ENCODE data around the gene TRIM67. TPM values are rescaled to one million over a fixed set of nuclear protein-coding genes. Genes with fewer than 3 reads are reported as not detected.

TRIM67 gene
- total RNA-seq, 1 donor from 2014 or later = 0.32 TPM

- Mint-ChIP-seq H3K4me1 (ENCODE audit: unreplicated experiment) (no peaks in the 10 kb centered on the region), H3K36me3 (ENCODE audit: unreplicated experiment) (no peaks in the 10 kb centered on the region), H3K27me3 (ENCODE audit: unreplicated experiment) (peaks cover 43% of the 10 kb centered on the region), H3K4me3 (ENCODE audit: unreplicated experiment) (no peak overlapping the region), H3K9me3 (ENCODE audit: unreplicated experiment) (no peaks in the 10 kb centered on the region), H3K27ac (ENCODE audit: unreplicated experiment) (no peak overlapping the region)
- DNase-seq (ENCODE audit: extremely low spot score, unreplicated experiment) = no peak
- no peak for TF ChIP-seq CTCF (IDR thresholded peaks at IDR 0.05)
Measured at GRCh38 chr1:231183639-231184590, 22.1 kb downstream of the TRIM67 start.

- Mint-ChIP-seq H3K27me3 (ENCODE audit: unreplicated experiment) (peaks cover 40% of the 10 kb centered on the region), H3K36me3 (ENCODE audit: unreplicated experiment) (no peaks in the 10 kb centered on the region), H3K4me3 (ENCODE audit: unreplicated experiment) (no peak overlapping the region), H3K4me1 (ENCODE audit: unreplicated experiment) (no peaks in the 10 kb centered on the region), H3K27ac (ENCODE audit: unreplicated experiment) (no peak overlapping the region), H3K9me3 (ENCODE audit: unreplicated experiment) (no peaks in the 10 kb centered on the region)
- TF ChIP-seq CTCF (IDR thresholded peaks at IDR 0.05) = no peak
- no peak for DNase-seq (ENCODE audit: extremely low spot score, unreplicated experiment)
Measured at GRCh38 chr1:231184891-231185290, 23.0 kb downstream of the TRIM67 start.

GRCh38 chr1:231185391-231185790 is 23.5 kb downstream of the TRIM67 start:
- Mint-ChIP-seq H3K36me3 (ENCODE audit: unreplicated experiment) (no peaks in the 10 kb centered on the region), H3K27me3 (ENCODE audit: unreplicated experiment) (peaks cover 40% of the 10 kb centered on the region), H3K4me1 (ENCODE audit: unreplicated experiment) (no peaks in the 10 kb centered on the region), H3K9me3 (ENCODE audit: unreplicated experiment) (no peaks in the 10 kb centered on the region), H3K4me3 (ENCODE audit: unreplicated experiment) (no peak overlapping the region), H3K27ac (ENCODE audit: unreplicated experiment) (no peak overlapping the region)
- no peak for TF ChIP-seq CTCF (IDR thresholded peaks at IDR 0.05)
- DNase-seq (ENCODE audit: extremely low spot score, unreplicated experiment) = no peak

GRCh38 chr1:231186356-231187115 is 24.7 kb downstream of the TRIM67 start:
- no peak for TF ChIP-seq CTCF (IDR thresholded peaks at IDR 0.05)
- Mint-ChIP-seq H3K9me3 (ENCODE audit: unreplicated experiment) (no peaks in the 10 kb centered on the region), H3K4me1 (ENCODE audit: unreplicated experiment) (no peaks in the 10 kb centered on the region), H3K27ac (ENCODE audit: unreplicated experiment) (no peak overlapping the region), H3K4me3 (ENCODE audit: unreplicated experiment) (no peak overlapping the region), H3K36me3 (ENCODE audit: unreplicated experiment) (no peaks in the 10 kb centered on the region), H3K27me3 (ENCODE audit: unreplicated experiment) (peaks cover 38% of the 10 kb centered on the region)
- no peak for DNase-seq (ENCODE audit: extremely low spot score, unreplicated experiment)

- Mint-ChIP-seq H3K4me3 (ENCODE audit: unreplicated experiment) (no peak overlapping the region), H3K36me3 (ENCODE audit: unreplicated experiment) (no peaks in the 10 kb centered on the region), H3K27ac (ENCODE audit: unreplicated experiment) (no peak overlapping the region), H3K9me3 (ENCODE audit: unreplicated experiment) (no peaks in the 10 kb centered on the region), H3K27me3 (ENCODE audit: unreplicated experiment) (peaks cover 29% of the 10 kb centered on the region), H3K4me1 (ENCODE audit: unreplicated experiment) (no peaks in the 10 kb centered on the region)
- no peak for DNase-seq (ENCODE audit: extremely low spot score, unreplicated experiment)
- no peak for TF ChIP-seq CTCF (IDR thresholded peaks at IDR 0.05)
Measured at GRCh38 chr1:231187571-231187970, 25.7 kb downstream of the TRIM67 start.

Data from osteocyte (in vitro differentiated cells).